ENCODE data around the gene NFIB.

Gene NFIB

GRCh38 chr9:14249527-14249926 lies 64.4 kb downstream of the NFIB start:
- TF ChIP-seq CTCF (IDR thresholded peaks at IDR 0.05; ENCODE audit: low read depth, low read length, missing control alignments) = no peak
- no peak overlapping the region for H3K4me3 ChIP-seq (replicated peaks; ENCODE audit: low read depth, low read length)

GRCh38 chr9:14248149-14248548 lies 65.8 kb downstream of the NFIB start:
- no peak overlapping the region for H3K4me3 ChIP-seq (replicated peaks; ENCODE audit: low read depth, low read length)
- no peak for DNase-seq (ENCODE audit: extremely low read depth, low read depth)
- TF ChIP-seq CTCF (IDR thresholded peaks at IDR 0.05; ENCODE audit: low read depth, low read length, missing control alignments) = no peak

More at GRCh38 chr9:14249527-14249926, 64.4 kb downstream of the NFIB start:
- DNase-seq (ENCODE audit: extremely low read depth, low read depth) = no peak

DNA sequence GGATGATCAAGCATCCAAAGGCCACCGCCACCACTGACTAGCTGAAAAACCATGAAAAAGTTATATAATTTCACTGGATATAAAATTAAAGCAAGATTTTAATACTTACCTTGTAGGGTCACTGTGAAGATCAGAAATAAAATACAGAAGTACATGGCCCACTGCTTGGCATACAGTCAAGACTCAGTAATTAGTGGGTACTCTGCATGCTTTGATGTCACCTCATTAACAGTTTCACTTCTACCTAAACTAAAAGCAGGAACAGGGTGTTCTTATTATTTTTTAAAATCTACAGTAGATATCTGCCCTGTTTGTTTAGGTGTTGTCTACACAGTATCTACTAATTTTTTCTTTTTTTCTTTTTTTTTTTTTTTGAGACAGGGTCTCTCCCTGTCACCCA lies 66.4 kb downstream of the NFIB start:
- H3K4me3 ChIP-seq (replicated peaks; ENCODE audit: low read depth, low read length) = no peak overlapping the region
- no peak for TF ChIP-seq CTCF (IDR thresholded peaks at IDR 0.05; ENCODE audit: low read depth, low read length, missing control alignments)
- DNase-seq (ENCODE audit: extremely low read depth, low read depth) = no peak

GRCh38 chr9:14246951-14247350 lies 67.0 kb downstream of the NFIB start:
- no peak overlapping the region for H3K4me3 ChIP-seq (replicated peaks; ENCODE audit: low read depth, low read length)
- no peak for TF ChIP-seq CTCF (IDR thresholded peaks at IDR 0.05; ENCODE audit: low read depth, low read length, missing control alignments)
- DNase-seq (ENCODE audit: extremely low read depth, low read depth) = no peak

- no peak for DNase-seq (ENCODE audit: extremely low read depth, low read depth)
- no peak overlapping the region for H3K4me3 ChIP-seq (replicated peaks; ENCODE audit: low read depth, low read length)
- TF ChIP-seq CTCF (IDR thresholded peaks at IDR 0.05; ENCODE audit: low read depth, low read length, missing control alignments) = no peak
These were observed 67.9 kb downstream of the NFIB start for GRCh38 chr9:14245901-14246525.

- DNase-seq (ENCODE audit: extremely low read depth, low read depth) = no peak
- H3K4me3 ChIP-seq (replicated peaks; ENCODE audit: low read depth, low read length) = no peak overlapping the region
- TF ChIP-seq CTCF (IDR thresholded peaks at IDR 0.05; ENCODE audit: low read depth, low read length, missing control alignments) = no peak
These were observed 70.4 kb downstream of the NFIB start for GRCh38 chr9:14243514-14244042.
